Cardiac septum (tissue), 1 donor: ENCODE measurements around the gene TFF2. TPM values are rescaled to one million over a fixed set of nuclear protein-coding genes. Genes with fewer than 3 reads are reported as not detected.

Experiments used
- DNase-seq: peaks from one replicate; pipeline ENCODE4 v3.0.0-alpha.2; 2020; ENCODE audit warnings: low spot score
- intact Hi-C: fragments of 100-400 bp; cut with DNase I; formaldehyde crosslinking; loops from one replicate; pipeline ENCODE4 v1.14.0; 2022
- long read RNA-seq: library from polyadenylated mRNA; unstranded; transcript quantifications from one replicate; pipeline ENCODE4 v2.0.0, GENCODE V29; 2021
- total RNA-seq: library from RNA; stranded (reverse); fragmentation: NEBNext Ultra II Directional; extraction: Animal tissue kit (Norgen Biotek cat#: 25700); gene quantifications from one replicate; pipeline ENCODE4 v1.2.1, GENCODE V29; 2021
- donor health status: DM: no; HTN: no; CAD: no.

Gene TFF2
- not detected for total RNA-seq
- long read RNA-seq: 0 reads

GRCh38 chr21:42350927-42351426 is at the start of gene TFF2:
Gene TFF2 (minus strand): TSS chr21:42350994. CDS start chr21:42350957, 37 bp downstream.
- DNase-seq: no peak
- intact Hi-C loops: no loop called here

GRCh38 chr21:42400525-42400924 is 49.7 kb upstream of the TFF2 start:
- no peak for DNase-seq
- intact Hi-C loops: no loop called here

- DNase-seq: peak; percentile 15
- intact Hi-C loops: no loop called here
Measured at GRCh38 chr21:42398436-42399028, 47.7 kb upstream of the TFF2 start.

- peak; percentile 55 for DNase-seq
- intact Hi-C loops: no loop called here
Measured at GRCh38 chr21:42397746-42398394, 47.1 kb upstream of the TFF2 start.

- peak; percentile 46 for DNase-seq
Measured at GRCh38 chr21:42396799-42397745, 46.3 kb upstream of the TFF2 start.

GRCh38 chr21:42395905-42396651 is 45.3 kb upstream of the TFF2 start, which contains the start of gene TMPRSS3:
Gene TMPRSS3 (minus strand): TSS chr21:42396052. CDS start chr21:42395417, 635 bp downstream.
- peak; percentile 27 for DNase-seq
- intact Hi-C loops: no loop called here

More at GRCh38 chr21:42396799-42397745, 46.3 kb upstream of the TFF2 start:
- intact Hi-C loops: no loop called here

GRCh38 chr21:42395302-42395701 is 44.5 kb upstream of the TFF2 start:
- intact Hi-C loops: no loop called here
- DNase-seq: peak; percentile 50

- intact Hi-C loops: no loop called here
- DNase-seq: no peak
Measured at GRCh38 chr21:42393443-42393950, 42.7 kb upstream of the TFF2 start.

GRCh38 chr21:42392731-42393442 is 42.1 kb upstream of the TFF2 start:
- intact Hi-C loops: no loop called here
- DNase-seq: peak; percentile 5

GRCh38 chr21:42391297-42391696 is 40.5 kb upstream of the TFF2 start:
- intact Hi-C loops: no loop called here
- peak; percentile 20 for DNase-seq

GRCh38 chr21:42390696-42391095 is 39.9 kb upstream of the TFF2 start:
- DNase-seq: no peak
- intact Hi-C loops: no loop called here

GRCh38 chr21:42390193-42390592 is 39.4 kb upstream of the TFF2 start:
- intact Hi-C loops: no loop called here

GRCh38 chr21:42389449-42389835 is 38.6 kb upstream of the TFF2 start:
- intact Hi-C loops: no loop called here

More at GRCh38 chr21:42390193-42390592, 39.4 kb upstream of the TFF2 start:
- no peak for DNase-seq

GRCh38 chr21:42388740-42389448 is 38.1 kb upstream of the TFF2 start:
- peak; percentile 35 for DNase-seq
- intact Hi-C loops: no loop called here

More at GRCh38 chr21:42389449-42389835, 38.6 kb upstream of the TFF2 start:
- DNase-seq: peak; percentile 27

GRCh38 chr21:42387843-42388340 is 37.1 kb upstream of the TFF2 start:
- intact Hi-C loops: no loop called here
- peak; percentile 36 for DNase-seq

- DNase-seq: no peak
- intact Hi-C loops: no loop called here
Measured at GRCh38 chr21:42387164-42387563, 36.4 kb upstream of the TFF2 start.

- no peak for DNase-seq
- intact Hi-C loops: no loop called here
Measured at GRCh38 chr21:42386034-42386591, 35.3 kb upstream of the TFF2 start.
